Ishikawa (cell line): ENCODE data around the gene PANX2.

ENCODE experiments used
- CEBPB ChIP-seq: IDR thresholded peaks from 2 replicates; pipeline ENCODE4 v1.6.1; 2012
- CREB1 ChIP-seq: IDR thresholded peaks from 2 replicates; pipeline ENCODE4 v1.6.1; 2012; ENCODE audit warnings: low read depth
- EGR1 ChIP-seq: IDR thresholded peaks from 2 replicates; pipeline ENCODE4 v1.6.1; 2012
- EP300 ChIP-seq: IDR thresholded peaks from 2 replicates; pipeline ENCODE4 v1.6.1; 2012; ENCODE audit warnings: borderline replicate concordance
- FOXM1 ChIP-seq: IDR thresholded peaks from 2 replicates; pipeline ENCODE4 v1.6.1; 2012; ENCODE audit warnings: low read depth, borderline replicate concordance
- MAX ChIP-seq: IDR thresholded peaks from 2 replicates; pipeline ENCODE4 v1.6.1; 2012
- NFIC ChIP-seq: IDR thresholded peaks from 2 replicates; pipeline ENCODE4 v1.6.1; 2012
- RAD21 ChIP-seq: IDR thresholded peaks from 2 replicates; pipeline ENCODE4 v1.6.1; 2012; ENCODE audit warnings: low read depth
- REST ChIP-seq: IDR thresholded peaks from 2 replicates; pipeline ENCODE4 v1.6.1; 2012; ENCODE audit warnings: low read depth, mild to moderate bottlenecking
- TAF1 ChIP-seq: IDR thresholded peaks from 2 replicates; pipeline ENCODE4 v1.6.1; 2012; ENCODE audit warnings: low read depth, mild to moderate bottlenecking
- TCF12 ChIP-seq: IDR thresholded peaks from 2 replicates; pipeline ENCODE4 v1.6.1; 2012; ENCODE audit warnings: low read depth
- TEAD4 ChIP-seq: IDR thresholded peaks from 2 replicates; pipeline ENCODE4 v1.6.1; 2012
- YY1 ChIP-seq: IDR thresholded peaks from 2 replicates; pipeline ENCODE4 v1.6.1; 2012; ENCODE audit warnings: low read depth
- ZBTB7A ChIP-seq: IDR thresholded peaks from 2 replicates; pipeline ENCODE4 v1.6.1; 2012; ENCODE audit warnings: low read depth
- TF ChIP-seq, protein P1 (sequence below): IDR thresholded peaks from 2 replicates; pipeline ENCODE4 v1.6.1; 2012

PANX2 gene

GRCh38 chr22:50189184-50189848 is 18.8 kb downstream of the PANX2 start:
- TF ChIP-seq YY1: no peak
- peak; percentile 36; the same call in 1 of the 2 replicates for TF ChIP-seq NFIC
- TF ChIP-seq ZBTB7A: no peak
- TF ChIP-seq RAD21: no peak
- no peak for TF ChIP-seq CEBPB
- no peak for TF ChIP-seq CREB1
- no peak for TF ChIP-seq EP300

DNA sequence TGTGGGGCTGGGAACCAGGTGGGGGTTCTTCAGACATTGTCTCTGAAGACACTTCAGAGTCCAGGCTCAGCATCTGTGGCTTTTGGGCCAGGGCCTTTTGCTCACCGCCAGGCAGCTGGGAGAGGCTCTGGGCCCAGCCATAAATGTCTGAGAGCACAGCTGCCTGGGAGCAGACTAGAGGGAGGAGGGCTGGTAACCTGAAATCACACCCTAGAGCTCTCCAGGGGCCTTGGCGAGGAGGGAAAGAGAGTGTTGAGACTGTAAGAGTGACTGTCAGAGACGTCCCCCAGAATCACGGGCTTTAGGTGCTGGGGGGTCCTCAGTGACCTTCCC is 19.3 kb downstream of the PANX2 start:
- TF ChIP-seq REST: no peak

- peak; percentile 53; the same call in 1 of the 2 replicates for TF ChIP-seq TAF1
- TF ChIP-seq CEBPB: no peak
- peak; percentile 63; the same call in 1 of the 2 replicates for TF ChIP-seq MAX
- peak; percentile 21; the same call in 1 of the 2 replicates for TF ChIP-seq RAD21
- TF ChIP-seq TEAD4: peak; percentile 14; the same call in 1 of the 2 replicates
- no peak for TF ChIP-seq EP300
- peak; percentile 93 for TF ChIP-seq ZBTB7A
- peak; percentile 61 for TF ChIP-seq TCF12
- no peak for TF ChIP-seq FOXM1
- TF ChIP-seq, protein P1, sequence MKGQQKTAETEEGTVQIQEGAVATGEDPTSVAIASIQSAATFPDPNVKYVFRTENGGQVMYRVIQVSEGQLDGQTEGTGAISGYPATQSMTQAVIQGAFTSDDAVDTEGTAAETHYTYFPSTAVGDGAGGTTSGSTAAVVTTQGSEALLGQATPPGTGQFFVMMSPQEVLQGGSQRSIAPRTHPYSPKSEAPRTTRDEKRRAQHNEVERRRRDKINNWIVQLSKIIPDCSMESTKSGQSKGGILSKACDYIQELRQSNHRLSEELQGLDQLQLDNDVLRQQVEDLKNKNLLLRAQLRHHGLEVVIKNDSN: no peak
- no peak for TF ChIP-seq EGR1
- TF ChIP-seq NFIC: peak; percentile 67; the same call in 1 of the 2 replicates
- TF ChIP-seq CREB1: 0 out of 2 replicates have a peak, but pooled peaks have one; percentile 31
- no peak for TF ChIP-seq YY1
Observed at GRCh38 chr22:50190182-50190940, 19.8 kb downstream of the PANX2 start.

- no peak for TF ChIP-seq REST
- TF ChIP-seq NFIC: no peak
- no peak for TF ChIP-seq YY1
- TF ChIP-seq EP300: no peak
- no peak for TF ChIP-seq RAD21
- no peak for TF ChIP-seq TAF1
Observed at GRCh38 chr22:50190941-50191741, 20.6 kb downstream of the PANX2 start.

GRCh38 chr22:50192436-50193204 is 22.1 kb downstream of the PANX2 start:
- TF ChIP-seq YY1: no peak
- TF ChIP-seq TEAD4: no peak
- no peak for TF ChIP-seq EGR1
- TF ChIP-seq CEBPB: no peak
- TF ChIP-seq EP300: no peak
- no peak for TF ChIP-seq MAX
- no peak for TF ChIP-seq CREB1
- no peak for TF ChIP-seq TCF12
- TF ChIP-seq ZBTB7A: no peak
- no peak for TF ChIP-seq FOXM1
- no peak for TF ChIP-seq RAD21
- no peak for TF ChIP-seq NFIC
- TF ChIP-seq, protein P1: no peak
- TF ChIP-seq TAF1: no peak
- TF ChIP-seq REST: no peak
